ENCODE results near the gene ZNF3.

GRCh38 chr7:100095704-100096103, 14.2 kb upstream of the ZNF3 start:
- TF ChIP-seq CTCF (conservative IDR thresholded peaks at IDR 0.05; ENCODE audit: low read length) (no peak), EZH2phosphoT487 (IDR thresholded peaks at IDR 0.05; ENCODE audit: borderline replicate concordance) (no peak)
